Measurements from ENCODE around the gene TRIM59. TPM values are rescaled to one million over a fixed set of nuclear protein-coding genes. Genes with fewer than 3 reads are reported as not detected.

TRIM59 gene
- total RNA-seq, 2 donors from 2014 or later = 0.99 to 2.1 TPM

- WGBS, 2 donors = 18 to 35% methylated on average over 1 of the region's 1 CpG
- no peaks in the 10 kb centered on the region for H3K36me3 ChIP-seq (replicated peaks in 1 of 2; ENCODE audit: insufficient read depth in 1 of 2, low read depth in 2 of 2)
- H3K4me1 ChIP-seq = no peaks in the 10 kb centered on the region
- H3K27me3 ChIP-seq = no peaks in the 10 kb centered on the region
- peaks cover 0 to 12% (median 0%) of the 10 kb centered on the region in 3 donors for H3K9me3 ChIP-seq
- intact Hi-C loops (cut with DNase I) = no loop called here
- no peak for TF ChIP-seq CTCF (IDR thresholded peaks at IDR 0.05)
- TF ChIP-seq POLR2A (IDR thresholded peaks at IDR 0.05) = no peak
- ATAC-seq (no peak), DNase-seq (no peak)
- H3K27ac ChIP-seq = no peak overlapping the region
- H3K4me3 ChIP-seq = no peak overlapping the region
These were observed 23.6 kb upstream of the TRIM59 start for GRCh38 chr3:160473221-160473620.

- Histone ChIP-seq H3K4me3 (no peak overlapping the region), H3K9me3 (peaks cover 0 to 12% (median 0%) of the 10 kb centered on the region in 3 donors), H3K36me3 (replicated peaks in 1 of 2; ENCODE audit: insufficient read depth in 1 of 2, low read depth in 2 of 2) (no peaks in the 10 kb centered on the region), H3K27ac (no peak overlapping the region), H3K27me3 (no peaks in the 10 kb centered on the region), H3K4me1 (no peaks in the 10 kb centered on the region)
- TF ChIP-seq POLR2A (IDR thresholded peaks at IDR 0.05) = no peak
- TF ChIP-seq CTCF (IDR thresholded peaks at IDR 0.05) = no peak
- ATAC-seq = no peak
- DNase-seq = no peak
- WGBS, 2 donors = 44 to 45% methylated on average over 2 of the region's 2 CpGs
- intact Hi-C loops (cut with DNase I) = no loop called here
These were observed 22.8 kb upstream of the TRIM59 start for GRCh38 chr3:160472344-160472743.

DNA sequence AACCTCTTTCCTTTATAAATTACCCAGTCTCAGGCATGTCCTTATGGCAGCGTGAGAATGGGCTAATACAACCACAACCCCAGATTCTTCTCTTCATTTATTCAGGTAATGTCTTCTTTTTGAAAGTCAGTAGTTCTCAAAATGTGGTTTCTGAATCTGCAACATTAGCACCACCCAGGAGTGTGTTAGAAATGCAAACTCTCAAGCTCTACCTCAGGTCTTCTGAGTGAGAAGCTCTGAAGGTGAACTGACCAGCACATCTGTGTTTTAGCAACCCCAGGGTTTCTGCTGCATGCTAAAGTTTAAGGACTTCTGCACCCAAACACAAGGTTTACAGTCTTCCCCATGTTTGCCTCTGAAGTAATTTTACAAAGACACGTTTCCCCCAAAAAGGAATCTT lies 22.3 kb upstream of the TRIM59 start:
- Histone ChIP-seq H3K4me3 (no peak overlapping the region), H3K27ac (no peak overlapping the region), H3K36me3 (replicated peaks in 1 of 2; ENCODE audit: insufficient read depth in 1 of 2, low read depth in 2 of 2) (no peaks in the 10 kb centered on the region), H3K27me3 (no peaks in the 10 kb centered on the region), H3K9me3 (peaks cover 0 to 12% (median 0%) of the 10 kb centered on the region in 3 donors), H3K4me1 (no peaks in the 10 kb centered on the region)
- WGBS, 2 donors = 47 to 66% methylated on average over 2 of the region's 2 CpGs
- ATAC-seq = no peak
- intact Hi-C loops (cut with DNase I) = no loop called here
- DNase-seq = no peak
- TF ChIP-seq CTCF (IDR thresholded peaks at IDR 0.05) = no peak
- no peak for TF ChIP-seq POLR2A (IDR thresholded peaks at IDR 0.05)

DNA sequence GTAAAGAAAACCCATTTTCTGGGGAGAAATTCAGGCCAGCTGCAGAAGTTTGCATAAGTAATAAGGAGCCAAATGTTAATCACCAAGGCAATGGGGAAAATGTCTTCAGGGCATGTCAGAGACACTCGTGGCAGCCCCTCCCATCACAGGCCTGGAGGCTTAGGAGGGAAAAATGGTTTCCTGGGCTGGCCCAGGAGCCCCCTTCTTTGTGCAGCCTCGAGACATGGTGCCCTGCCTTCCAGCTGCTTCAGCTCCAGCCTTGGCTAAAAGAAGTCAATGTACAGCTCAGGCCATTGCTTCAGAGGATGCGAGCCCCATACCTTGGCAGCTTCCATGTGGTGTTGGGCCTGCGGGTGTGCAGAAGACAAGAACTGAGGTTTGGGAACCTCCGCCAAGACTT lies 20.6 kb upstream of the TRIM59 start:
- Histone ChIP-seq H3K4me3 (no peak overlapping the region), H3K27me3 (no peaks in the 10 kb centered on the region), H3K9me3 (peaks cover 0 to 12% (median 0%) of the 10 kb centered on the region in 3 donors), H3K27ac (no peak overlapping the region), H3K4me1 (no peaks in the 10 kb centered on the region), H3K36me3 (replicated peaks in 1 of 2; ENCODE audit: insufficient read depth in 1 of 2, low read depth in 2 of 2) (no peaks in the 10 kb centered on the region)
- TF ChIP-seq CTCF (IDR thresholded peaks at IDR 0.05) = no peak
- no peak for TF ChIP-seq POLR2A (IDR thresholded peaks at IDR 0.05)
- no peak for DNase-seq
- no peak for ATAC-seq
- intact Hi-C loops (cut with DNase I) = no loop called here
- WGBS, 2 donors = 78 to 83% methylated on average over 5 of the region's 5 CpGs

- H3K4me3 ChIP-seq = no peak overlapping the region
- intact Hi-C loops (cut with DNase I) = no loop called here
- H3K4me1 ChIP-seq = no peaks in the 10 kb centered on the region
- TF ChIP-seq CTCF (IDR thresholded peaks at IDR 0.05) = no peak
- no peak for TF ChIP-seq POLR2A (IDR thresholded peaks at IDR 0.05)
- ATAC-seq (no peak), DNase-seq (no peak)
- no peak overlapping the region for H3K27ac ChIP-seq
- WGBS, 2 donors = 68 to 70% methylated on average over 1 of the region's 1 CpG
- no peaks in the 10 kb centered on the region for H3K36me3 ChIP-seq (replicated peaks in 1 of 2; ENCODE audit: insufficient read depth in 1 of 2, low read depth in 2 of 2)
- H3K27me3 ChIP-seq = no peaks in the 10 kb centered on the region
- no peaks in the 10 kb centered on the region for H3K9me3 ChIP-seq
These were observed 15.4 kb upstream of the TRIM59 start for GRCh38 chr3:160464971-160465370.

All from body of pancreas (tissue), 4 donors.